H9 (cell line): ENCODE data around the gene CELSR2. TPM values are rescaled to one million over a fixed set of nuclear protein-coding genes. Genes with fewer than 3 reads are reported as not detected.
"Not testable (repeated sequence)": the region's sequence is repeated elsewhere in the genome, so short reads cannot be mapped to it uniquely, and the experiment has no call there.

ENCODE experiments used
- DNase-seq: peaks from one replicate; pipeline ENCODE4 v3.0.0-alpha.2; 2017
- H2AFZ ChIP-seq: one replicate; pipeline ENCODE4 v1.6.1; 2013; ENCODE audit warnings: mild to moderate bottlenecking, low read length, control low read depth, moderate library complexity
- H2AK5ac ChIP-seq: 2 replicates; pipeline ENCODE4 v1.6.1; 2013; ENCODE audit warnings: low read length, control low read depth, mixed read lengths; ENCODE audit not compliant: insufficient read length
- H2BK120ac ChIP-seq: one replicate; pipeline ENCODE4 v1.6.1; 2013; ENCODE audit warnings: low read depth, mild to moderate bottlenecking, low read length, control low read depth, inconsistent platforms; ENCODE audit not compliant: poor library complexity, severe bottlenecking
- H2BK12ac ChIP-seq: 2 replicates; pipeline ENCODE4 v1.6.1; 2013; ENCODE audit warnings: low read length, control low read depth, mixed read lengths, low read depth; ENCODE audit not compliant: insufficient read length
- H2BK15ac ChIP-seq: 2 replicates; pipeline ENCODE4 v1.6.1; 2013; ENCODE audit warnings: low read depth, low read length, control low read depth
- H2BK20ac ChIP-seq: one replicate; pipeline ENCODE4 v1.6.1; 2013; ENCODE audit warnings: low read depth, mild to moderate bottlenecking, low read length, control low read depth, inconsistent platforms; ENCODE audit not compliant: poor library complexity, severe bottlenecking
- H2BK5ac ChIP-seq: 2 replicates; pipeline ENCODE4 v1.6.1; 2013; ENCODE audit warnings: low read length, control low read depth, mixed read lengths; ENCODE audit not compliant: insufficient read length
- H3K14ac ChIP-seq: 2 replicates; pipeline ENCODE4 v1.6.1; 2013; ENCODE audit warnings: low read length, control low read depth; ENCODE audit not compliant: insufficient read depth
- H3K18ac ChIP-seq: 2 replicates; pipeline ENCODE4 v1.6.1; 2013; ENCODE audit warnings: low read depth, mild to moderate bottlenecking, mixed read lengths, low read length, control low read depth; ENCODE audit not compliant: insufficient read length
- H3K23ac ChIP-seq: 2 replicates; pipeline ENCODE4 v1.6.1; 2013; ENCODE audit warnings: low read length, control low read depth, mixed read lengths, low read depth; ENCODE audit not compliant: insufficient read length
- H3K23me2 ChIP-seq: 2 replicates; pipeline ENCODE4 v1.6.1; 2013; ENCODE audit warnings: low read depth, mild to moderate bottlenecking, mixed read lengths, low read length, control low read depth; ENCODE audit not compliant: insufficient read length, poor library complexity, severe bottlenecking
- H3K27ac ChIP-seq: 2 replicates; pipeline ENCODE4 v1.5.1; 2013; ENCODE audit warnings: low read length, control low read depth, mixed read lengths, low read depth; ENCODE audit not compliant: insufficient read length
- H3K27me3 ChIP-seq: 2 replicates; pipeline ENCODE4 v1.6.1; 2013; ENCODE audit warnings: low read length, control low read depth, inconsistent platforms; ENCODE audit not compliant: insufficient read depth
- H3K4ac ChIP-seq: 2 replicates; pipeline ENCODE4 v1.6.1; 2013; ENCODE audit warnings: low read depth, mild to moderate bottlenecking, control low read depth, inconsistent platforms, low read length, moderate library complexity
- H3K4me1 ChIP-seq: 2 replicates; pipeline ENCODE4 v1.6.1; 2013; ENCODE audit warnings: low read length, control low read depth, inconsistent platforms; ENCODE audit not compliant: insufficient read depth
- H3K4me2 ChIP-seq: 2 replicates; pipeline ENCODE4 v1.6.1; 2013; ENCODE audit warnings: low read length, control low read depth, mixed read lengths; ENCODE audit not compliant: insufficient read length, insufficient read depth
- H3K56ac ChIP-seq: 2 replicates; pipeline ENCODE4 v1.6.1; 2013; ENCODE audit warnings: low read depth, mild to moderate bottlenecking, mixed read lengths, low read length, control low read depth; ENCODE audit not compliant: insufficient read length
- H3K79me1 ChIP-seq: 2 replicates; pipeline ENCODE4 v1.6.1; 2013; ENCODE audit warnings: low read depth, mild to moderate bottlenecking, moderate library complexity, low read length, control low read depth, inconsistent platforms; ENCODE audit not compliant: insufficient read depth, poor library complexity, severe bottlenecking
- H3K79me2 ChIP-seq: 2 replicates; pipeline ENCODE4 v1.6.1; 2013; ENCODE audit warnings: low read length, control low read depth, inconsistent platforms; ENCODE audit not compliant: insufficient read depth
- H3K9ac ChIP-seq: 2 replicates; pipeline ENCODE4 v1.6.1; 2013; ENCODE audit warnings: low read length, control low read depth, mixed read lengths; ENCODE audit not compliant: insufficient read length; ENCODE audit errors: extremely low read depth
- H3K9me3 ChIP-seq: one replicate; pipeline ENCODE4 v1.6.1; 2013; ENCODE audit warnings: low read depth, low read length, inconsistent platforms; ENCODE audit not compliant: control insufficient read depth
- H3T11ph ChIP-seq: one replicate; pipeline ENCODE4 v1.6.1; 2013; ENCODE audit warnings: mild to moderate bottlenecking, low read length, control low read depth, inconsistent platforms
- H4K20me1 ChIP-seq: one replicate; pipeline ENCODE4 v1.6.1; 2013; ENCODE audit not compliant: control insufficient read depth, insufficient read length, insufficient read depth
- H4K5ac ChIP-seq: 2 replicates; pipeline ENCODE4 v1.6.1; 2013; ENCODE audit warnings: low read depth, mild to moderate bottlenecking, mixed read lengths, low read length, control low read depth; ENCODE audit not compliant: insufficient read length
- H4K8ac ChIP-seq: replicated peaks from 2 replicates; pipeline ENCODE4 v1.6.1; 2013; ENCODE audit warnings: low read length, control low read depth, mixed read lengths, low read depth; ENCODE audit not compliant: insufficient read length
- H4K91ac ChIP-seq: 2 replicates; pipeline ENCODE4 v1.6.1; 2013; ENCODE audit warnings: low read depth, mild to moderate bottlenecking, moderate library complexity, mixed read lengths, low read length, control low read depth; ENCODE audit not compliant: insufficient read length
- H3K27ac Mint-ChIP-seq, 3 experiments: 2 replicates in 2 of 3; 3 replicates in 1 of 3; pipeline ENCODE4 v1.8.0; 2020 to 2021; ENCODE audit warnings: mixed read lengths in 3 of 3, mild to moderate bottlenecking in 1 of 3, moderate library complexity in 1 of 3
- H3K27me3 Mint-ChIP-seq: 2 replicates; pipeline ENCODE4 v1.8.0; 2021; ENCODE audit warnings: low read depth, mild to moderate bottlenecking, moderate library complexity, mixed read lengths
- H3K36me3 Mint-ChIP-seq, 3 experiments: 2 replicates in 2 of 3; 3 replicates in 1 of 3; pipeline ENCODE4 v1.8.0; 2020 to 2021; ENCODE audit warnings: low read depth in 3 of 3, mixed read lengths in 3 of 3; ENCODE audit not compliant: insufficient read depth in 1 of 3
- H3K4me1 Mint-ChIP-seq, 2 experiments: 2 replicates each; pipeline ENCODE4 v1.8.0; 2020; ENCODE audit warnings: mixed read lengths in 2 of 2
- H3K4me3 Mint-ChIP-seq, 2 experiments: 2 replicates in 1 of 2; 3 replicates in 1 of 2; pipeline ENCODE4 v1.8.0; 2020 to 2021; ENCODE audit warnings: mild to moderate bottlenecking in 2 of 2, mixed read lengths in 2 of 2, moderate library complexity in 1 of 2
- H3K9me3 Mint-ChIP-seq, 2 experiments: 2 replicates in 1 of 2; 3 replicates in 1 of 2; pipeline ENCODE4 v1.8.0; 2020; ENCODE audit warnings: mild to moderate bottlenecking in 2 of 2, mixed read lengths in 2 of 2, moderate library complexity in 1 of 2
- WGBS: extraction: QIAGEN DNeasy Blood & Tissue Kit; methylation state at CpG from one replicate; pipeline ENCODE4 v1.1.7; 2013; ENCODE audit warnings: missing lambda C conversion rate, low lambda C conversion rate, mixed read lengths; ENCODE audit not compliant: insufficient read length; ENCODE audit errors: extremely low coverage; 5-methylcytosine and 5-hydroxymethylcytosine counted together
- total RNA-seq: library from RNA; stranded (reverse); gene quantifications from 2 replicates; pipeline ENCODE4 v1.2.1, GENCODE V29; 2021
- TF ChIP-seq, protein P1 (sequence below): fragments of 200-600 bp; sonication (generic); conservative IDR thresholded peaks from 3 replicates; pipeline ENCODE4 v1.8.0; 2021; ENCODE audit warnings: antibody characterized with exemption, mild to moderate bottlenecking

Gene CELSR2
- total RNA-seq, 1 experiment from 2014 or later, result 29.2 TPM

DNA sequence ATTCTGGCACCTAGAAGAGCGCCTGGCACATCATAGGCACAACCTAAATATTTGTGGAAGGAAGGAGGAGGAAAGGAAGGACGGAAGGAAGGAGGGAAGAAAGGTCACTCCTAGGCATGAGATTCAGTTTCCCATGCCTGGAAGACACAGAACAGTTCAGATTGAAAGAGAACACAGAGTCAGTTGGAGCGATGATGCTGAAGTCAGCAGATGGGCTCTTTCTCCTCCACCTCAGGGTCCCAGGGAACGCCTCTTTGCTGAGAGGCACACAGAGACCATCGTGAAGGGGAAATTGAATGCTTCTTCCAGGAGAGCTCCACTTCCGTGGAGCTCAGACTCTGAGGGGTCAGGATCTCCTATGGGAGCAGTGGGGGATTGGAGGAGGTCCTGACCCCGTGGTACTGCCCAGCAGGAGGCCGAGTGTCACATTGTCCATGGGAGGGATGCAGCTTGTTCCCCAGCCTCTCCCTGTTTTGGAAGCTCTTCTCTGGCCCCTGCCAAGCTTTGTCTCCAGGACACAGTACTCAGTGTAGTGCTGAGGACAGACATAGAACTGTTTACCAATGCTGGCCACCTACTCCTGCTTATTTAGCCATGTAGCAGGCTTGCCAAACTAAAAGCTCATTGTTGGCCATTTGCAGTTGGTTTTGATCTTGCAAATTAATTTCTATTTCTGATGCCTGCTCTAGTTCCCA, 55.0 kb downstream of the CELSR2 start:
- Histone ChIP-seq H3K9ac (no peak overlapping the region), H4K20me1 (no peaks in the 10 kb centered on the region), H4K91ac (no peak overlapping the region), H3K27ac (no peak overlapping the region), H3K56ac (no peak overlapping the region), H2BK20ac (no peak overlapping the region), H3K23me2 (no peaks in the 10 kb centered on the region), H3K23ac (no peak overlapping the region), H3K18ac (no peak overlapping the region), H3T11ph (no peak overlapping the region), H3K4ac (no peak overlapping the region), H3K4me2 (no peak overlapping the region), H2BK15ac (no peak overlapping the region), H3K4me1 (no peaks in the 10 kb centered on the region; the same call in 1 of the 2 replicates), H2BK120ac (no peak overlapping the region), H2BK5ac (no peak overlapping the region), H2AK5ac (no peak overlapping the region), H3K14ac (no peak overlapping the region), H3K9me3 (no peaks in the 10 kb centered on the region), H3K27me3 (no peaks in the 10 kb centered on the region), H3K79me1 (no peaks in the 10 kb centered on the region), H4K5ac (no peak overlapping the region), H4K8ac (no peak overlapping the region), H3K79me2 (no peaks in the 10 kb centered on the region), H2AFZ (no peak overlapping the region), H2BK12ac (no peak overlapping the region)
- no peaks in the 10 kb centered on the region for H3K36me3 Mint-ChIP-seq
- H3K4me1 Mint-ChIP-seq, result peaks cover 25 to 26% of the 10 kb centered on the region in 2 experiments
- no peaks in the 10 kb centered on the region for H3K27me3 Mint-ChIP-seq
- no peaks in the 10 kb centered on the region for H3K9me3 Mint-ChIP-seq
- DNase-seq, result no peak
- H3K4me3 Mint-ChIP-seq, result no peak overlapping the region
- TF ChIP-seq, protein P1, sequence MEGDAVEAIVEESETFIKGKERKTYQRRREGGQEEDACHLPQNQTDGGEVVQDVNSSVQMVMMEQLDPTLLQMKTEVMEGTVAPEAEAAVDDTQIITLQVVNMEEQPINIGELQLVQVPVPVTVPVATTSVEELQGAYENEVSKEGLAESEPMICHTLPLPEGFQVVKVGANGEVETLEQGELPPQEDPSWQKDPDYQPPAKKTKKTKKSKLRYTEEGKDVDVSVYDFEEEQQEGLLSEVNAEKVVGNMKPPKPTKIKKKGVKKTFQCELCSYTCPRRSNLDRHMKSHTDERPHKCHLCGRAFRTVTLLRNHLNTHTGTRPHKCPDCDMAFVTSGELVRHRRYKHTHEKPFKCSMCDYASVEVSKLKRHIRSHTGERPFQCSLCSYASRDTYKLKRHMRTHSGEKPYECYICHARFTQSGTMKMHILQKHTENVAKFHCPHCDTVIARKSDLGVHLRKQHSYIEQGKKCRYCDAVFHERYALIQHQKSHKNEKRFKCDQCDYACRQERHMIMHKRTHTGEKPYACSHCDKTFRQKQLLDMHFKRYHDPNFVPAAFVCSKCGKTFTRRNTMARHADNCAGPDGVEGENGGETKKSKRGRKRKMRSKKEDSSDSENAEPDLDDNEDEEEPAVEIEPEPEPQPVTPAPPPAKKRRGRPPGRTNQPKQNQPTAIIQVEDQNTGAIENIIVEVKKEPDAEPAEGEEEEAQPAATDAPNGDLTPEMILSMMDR, result no peak
- H3K27ac Mint-ChIP-seq, result no peak overlapping the region
- no CpG with 5 or more reads among the region's 8 CpGs for WGBS

DNA sequence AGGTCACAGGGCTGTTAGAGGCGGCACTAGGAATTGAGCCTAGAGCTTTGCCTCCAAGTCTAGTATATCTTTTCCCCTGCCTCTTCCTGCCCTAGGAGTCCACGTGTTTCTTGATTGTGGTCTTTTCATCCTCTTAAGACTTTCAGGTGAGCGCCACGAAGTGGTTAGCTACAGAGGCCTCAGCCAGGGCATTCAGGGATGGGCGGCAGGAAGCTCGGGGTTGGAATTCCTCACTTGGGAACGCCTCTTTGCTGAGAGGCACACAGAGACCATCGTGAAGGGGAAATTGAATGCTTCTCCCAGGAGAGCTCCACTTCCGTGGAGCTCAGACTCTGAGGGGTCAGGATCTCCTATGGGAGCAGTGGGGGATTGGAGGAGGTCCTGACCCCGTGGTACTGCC, 56.7 kb downstream of the CELSR2 start:
- not testable (repeated sequence) for H3K4me3 Mint-ChIP-seq, H3K4ac ChIP-seq, H4K8ac ChIP-seq, H4K5ac ChIP-seq, H3K27me3 Mint-ChIP-seq, H2BK12ac ChIP-seq, H2BK15ac ChIP-seq, H3K14ac ChIP-seq, H3K36me3 Mint-ChIP-seq, H3K9me3 Mint-ChIP-seq, H3K79me1 ChIP-seq, H3K23ac ChIP-seq, H3K4me2 ChIP-seq, H3T11ph ChIP-seq, H4K91ac ChIP-seq, H3K27me3 ChIP-seq, H4K20me1 ChIP-seq, H2BK5ac ChIP-seq, H3K4me1 ChIP-seq, H3K18ac ChIP-seq, H3K9ac ChIP-seq, H2BK120ac ChIP-seq, H3K56ac ChIP-seq, H2BK20ac ChIP-seq, H2AK5ac ChIP-seq, H3K23me2 ChIP-seq, H3K27ac ChIP-seq, H3K9me3 ChIP-seq, H2AFZ ChIP-seq, H3K79me2 ChIP-seq
- no CpG with 5 or more reads among the region's 10 CpGs for WGBS
- DNase-seq, result peak; percentile 60
- H3K27ac Mint-ChIP-seq, result peak overlapping the region; percentile 31 to 56 (median 46); a peak in 2 of 7 replicates
- H3K4me1 Mint-ChIP-seq, result peaks cover 20% of the 10 kb centered on the region in 2 experiments
